Progenitor cell of endocrine pancreas (in vitro differentiated cells): ENCODE data around the gene POLR1A. TPM values are rescaled to one million over a fixed set of nuclear protein-coding genes. Genes with fewer than 3 reads are reported as not detected.

Source experiments
- DNase-seq: peaks from one replicate; pipeline ENCODE4 v3.0.0; 2021; ENCODE audit warnings: low spot score; ENCODE audit not compliant: unreplicated experiment
- H3K27ac Mint-ChIP-seq: 2 replicates; pipeline ENCODE4 v1.8.0; 2021; ENCODE audit warnings: mild to moderate bottlenecking, moderate library complexity, mixed read lengths
- H3K27me3 Mint-ChIP-seq: 2 replicates; pipeline ENCODE4 v1.8.0; 2021; ENCODE audit warnings: mixed read lengths
- H3K36me3 Mint-ChIP-seq: 2 replicates; pipeline ENCODE4 v1.8.0; 2022; ENCODE audit warnings: mixed read lengths; ENCODE audit not compliant: insufficient read depth
- H3K4me1 Mint-ChIP-seq: 2 replicates; pipeline ENCODE4 v1.8.0; 2021; ENCODE audit warnings: low read depth, mixed read lengths
- H3K4me3 Mint-ChIP-seq: 2 replicates; pipeline ENCODE4 v1.8.0; 2021; ENCODE audit warnings: low read depth, mild to moderate bottlenecking, moderate library complexity, mixed read lengths
- H3K9me3 Mint-ChIP-seq: 2 replicates; pipeline ENCODE4 v1.8.0; 2021; ENCODE audit warnings: low read depth, mixed read lengths
- total RNA-seq: library from RNA; stranded (reverse); gene quantifications from 2 replicates; pipeline ENCODE4 v1.2.1, GENCODE V29; 2021
- TF ChIP-seq, protein P1 (sequence below): fragments of 200-600 bp; sonication (generic); IDR thresholded peaks from one replicate; pipeline ENCODE4 v1.5.0; 2021; ENCODE audit warnings: antibody characterized with exemption, mild to moderate bottlenecking; ENCODE audit not compliant: unreplicated experiment

Gene POLR1A
- total RNA-seq, 1 donor from 2014 or later = 47.9 TPM

DNA sequence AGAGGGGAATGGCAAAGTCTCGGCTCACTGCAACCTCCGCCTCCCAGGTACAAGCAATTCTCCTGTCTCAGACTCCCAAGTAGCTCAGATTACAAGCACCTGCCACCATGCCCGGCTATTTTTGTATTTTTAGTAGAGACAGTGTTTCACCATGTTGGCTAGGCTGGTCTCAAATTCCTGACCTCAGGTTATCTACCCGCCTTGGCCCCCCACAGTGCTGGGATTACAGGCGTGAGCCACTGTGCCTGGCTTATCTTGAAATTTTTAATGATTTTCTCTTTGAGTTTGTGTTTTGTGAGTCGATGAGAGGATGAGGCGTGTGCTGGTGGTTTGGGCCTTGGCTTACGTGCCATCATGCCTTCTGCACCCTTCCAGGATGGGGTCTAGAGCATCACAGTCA lies 115.6 kb downstream of the POLR1A start:
- no peaks in the 10 kb centered on the region for H3K36me3 Mint-ChIP-seq
- H3K27ac Mint-ChIP-seq = peak overlapping the region; percentile 74
- no peak overlapping the region for H3K4me3 Mint-ChIP-seq
- peak; percentile 8 for DNase-seq
- peaks cover 13% of the 10 kb centered on the region for H3K4me1 Mint-ChIP-seq
- no peaks in the 10 kb centered on the region for H3K27me3 Mint-ChIP-seq
- TF ChIP-seq, protein P1, sequence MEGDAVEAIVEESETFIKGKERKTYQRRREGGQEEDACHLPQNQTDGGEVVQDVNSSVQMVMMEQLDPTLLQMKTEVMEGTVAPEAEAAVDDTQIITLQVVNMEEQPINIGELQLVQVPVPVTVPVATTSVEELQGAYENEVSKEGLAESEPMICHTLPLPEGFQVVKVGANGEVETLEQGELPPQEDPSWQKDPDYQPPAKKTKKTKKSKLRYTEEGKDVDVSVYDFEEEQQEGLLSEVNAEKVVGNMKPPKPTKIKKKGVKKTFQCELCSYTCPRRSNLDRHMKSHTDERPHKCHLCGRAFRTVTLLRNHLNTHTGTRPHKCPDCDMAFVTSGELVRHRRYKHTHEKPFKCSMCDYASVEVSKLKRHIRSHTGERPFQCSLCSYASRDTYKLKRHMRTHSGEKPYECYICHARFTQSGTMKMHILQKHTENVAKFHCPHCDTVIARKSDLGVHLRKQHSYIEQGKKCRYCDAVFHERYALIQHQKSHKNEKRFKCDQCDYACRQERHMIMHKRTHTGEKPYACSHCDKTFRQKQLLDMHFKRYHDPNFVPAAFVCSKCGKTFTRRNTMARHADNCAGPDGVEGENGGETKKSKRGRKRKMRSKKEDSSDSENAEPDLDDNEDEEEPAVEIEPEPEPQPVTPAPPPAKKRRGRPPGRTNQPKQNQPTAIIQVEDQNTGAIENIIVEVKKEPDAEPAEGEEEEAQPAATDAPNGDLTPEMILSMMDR = no peak
- no peaks in the 10 kb centered on the region for H3K9me3 Mint-ChIP-seq

DNA sequence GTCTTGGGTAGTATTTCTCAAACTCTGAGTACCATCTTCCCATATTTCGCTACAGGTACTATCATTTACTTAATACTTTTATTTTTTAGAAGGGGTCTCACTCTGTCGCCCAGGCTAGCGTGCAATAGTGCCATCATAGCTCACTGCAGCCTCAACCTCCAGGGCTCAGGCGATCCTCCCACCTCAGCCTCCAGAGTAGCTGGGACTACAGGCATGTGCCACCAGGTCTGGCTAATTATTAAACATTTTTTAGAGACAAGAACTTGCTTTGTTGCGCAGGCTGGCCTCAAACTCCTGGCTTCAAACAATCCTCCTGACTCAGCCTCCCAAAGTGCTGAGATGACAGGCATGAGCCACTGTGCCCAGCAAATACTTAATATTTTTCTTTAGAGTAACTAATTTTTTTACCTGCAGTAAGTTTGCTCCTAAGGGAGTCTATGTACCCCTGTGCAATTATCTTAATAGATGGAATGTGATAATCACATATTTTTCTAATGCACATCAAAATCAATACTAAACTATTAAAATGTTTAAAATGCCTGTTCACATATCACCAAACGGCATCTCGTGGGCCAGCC lies 116.3 kb downstream of the POLR1A start:
- Mint-ChIP-seq H3K27me3 (no peaks in the 10 kb centered on the region), H3K36me3 (no peaks in the 10 kb centered on the region), H3K9me3 (no peaks in the 10 kb centered on the region), H3K4me1 (peaks cover 13% of the 10 kb centered on the region), H3K4me3 (no peak overlapping the region), H3K27ac (peak overlapping the region; percentile 74)
- TF ChIP-seq, protein P1 = no peak
- DNase-seq = no peak

DNA sequence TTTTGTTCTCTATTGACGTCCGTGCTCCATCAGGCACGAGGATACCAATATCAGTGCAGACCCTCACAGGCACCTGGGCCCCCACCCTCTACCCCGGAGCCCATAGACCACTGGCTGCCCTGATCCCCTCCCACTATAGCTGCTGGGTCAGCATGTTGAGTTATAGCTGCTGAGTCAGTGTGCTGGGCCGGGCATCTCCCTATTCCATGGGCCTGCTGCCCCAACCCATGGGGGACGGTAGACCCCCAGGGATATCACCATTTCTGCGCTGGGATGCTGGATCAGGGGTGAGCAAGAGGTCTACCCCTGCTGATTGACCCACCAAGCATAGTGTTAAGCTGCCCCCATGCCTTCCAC lies 116.8 kb downstream of the POLR1A start:
- Mint-ChIP-seq H3K4me1 (peaks cover 13% of the 10 kb centered on the region), H3K4me3 (no peak overlapping the region), H3K9me3 (no peaks in the 10 kb centered on the region), H3K36me3 (no peaks in the 10 kb centered on the region), H3K27ac (peak overlapping the region; percentile 82), H3K27me3 (no peaks in the 10 kb centered on the region)
- TF ChIP-seq, protein P1 = no peak
- peak; percentile 5 for DNase-seq

DNA sequence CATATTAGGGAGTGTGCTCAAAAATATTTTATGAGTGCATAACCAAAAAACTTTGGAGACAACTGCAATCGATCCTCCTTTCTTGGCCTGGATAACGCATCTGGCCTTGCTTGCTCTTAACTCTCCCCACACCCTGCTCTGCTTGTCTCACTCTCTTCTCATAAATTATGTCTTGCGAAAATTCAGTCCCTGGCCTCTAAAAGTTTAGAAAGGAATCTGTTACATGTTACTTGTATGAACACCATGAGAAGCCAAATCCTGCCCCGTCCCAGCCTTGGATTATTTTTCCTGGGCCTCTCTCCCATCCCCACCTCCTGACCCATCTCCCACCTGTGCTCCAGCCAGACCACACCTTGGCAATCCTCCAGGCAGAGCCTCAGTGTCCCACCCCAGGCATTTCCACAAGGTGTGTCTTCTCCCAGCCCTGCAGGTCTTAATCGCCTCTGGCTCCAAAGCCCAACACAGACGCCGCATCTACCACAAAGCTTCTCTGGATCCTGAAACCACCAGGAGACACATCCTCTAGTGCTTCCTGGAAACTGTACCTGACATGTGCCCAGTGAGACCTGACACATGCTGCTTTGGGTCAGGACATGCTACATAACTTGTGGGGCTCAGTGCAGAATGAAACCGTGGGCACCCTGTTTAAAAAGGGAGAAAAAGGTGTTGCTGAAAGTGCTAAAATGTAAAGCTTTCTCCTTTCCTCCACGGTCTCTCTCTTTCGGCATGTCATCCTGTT lies 117.3 kb downstream of the POLR1A start:
- Mint-ChIP-seq H3K36me3 (no peaks in the 10 kb centered on the region), H3K27ac (peak overlapping the region; percentile 82), H3K4me3 (no peak overlapping the region), H3K9me3 (no peaks in the 10 kb centered on the region), H3K4me1 (peaks cover 13% of the 10 kb centered on the region), H3K27me3 (no peaks in the 10 kb centered on the region)
- TF ChIP-seq, protein P1 = no peak
- no peak for DNase-seq

DNA sequence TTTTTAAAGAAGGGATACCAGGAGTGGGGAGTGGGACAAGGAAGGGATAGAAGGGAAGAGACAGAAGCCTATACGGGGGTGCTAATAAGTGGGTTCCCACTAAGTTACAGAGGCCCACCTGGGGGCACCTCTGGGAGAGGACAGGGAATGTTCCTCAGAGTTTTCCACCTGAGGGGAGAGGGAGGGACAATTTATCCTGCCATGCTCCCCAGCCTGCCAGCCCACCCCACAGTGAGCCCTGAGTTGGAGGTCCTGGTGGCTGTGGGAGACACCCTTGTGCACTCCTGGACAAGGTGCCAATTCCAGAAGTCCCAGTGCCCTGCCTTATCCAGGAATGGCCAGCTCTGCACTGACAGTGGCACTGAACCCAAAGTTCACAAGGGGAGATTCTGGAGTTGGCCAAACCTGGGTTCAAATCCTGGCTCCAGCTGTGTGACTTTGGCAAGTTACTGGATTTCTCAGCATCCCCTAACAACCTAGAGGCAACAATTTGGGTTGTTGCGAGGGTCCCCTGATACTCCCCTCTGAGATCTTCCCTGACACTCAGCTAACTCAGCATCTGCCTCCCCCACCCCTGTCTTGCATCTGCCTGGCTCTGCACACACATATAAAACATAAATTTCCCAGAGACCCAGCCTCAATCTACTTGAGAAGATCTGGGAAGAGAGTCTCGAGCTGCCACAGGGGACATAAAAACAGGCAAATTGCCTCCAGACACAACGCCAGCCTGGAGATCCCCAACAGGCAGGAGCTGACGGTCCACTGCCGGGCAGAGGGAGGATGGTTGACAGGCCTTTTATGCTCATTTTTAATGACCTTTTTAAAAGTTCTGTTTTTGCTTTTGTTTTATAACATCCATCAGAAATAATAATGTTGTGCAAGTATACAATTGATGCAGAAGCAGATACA lies 118.2 kb downstream of the POLR1A start:
- peak; percentile 3 for DNase-seq
- no peaks in the 10 kb centered on the region for H3K36me3 Mint-ChIP-seq
- no peak overlapping the region for H3K27ac Mint-ChIP-seq
- TF ChIP-seq, protein P1 = no peak
- no peak overlapping the region for H3K4me3 Mint-ChIP-seq
- peaks cover 13% of the 10 kb centered on the region for H3K4me1 Mint-ChIP-seq
- H3K27me3 Mint-ChIP-seq = no peaks in the 10 kb centered on the region
- no peaks in the 10 kb centered on the region for H3K9me3 Mint-ChIP-seq
